Stomach (tissue), 4 donors: ENCODE measurements around the gene HEBP2.

Experiments used
- CTCF ChIP-seq, 7 experiments: fragments of 450-650 bp in 4 of 7; fragments of 200-600 bp in 3 of 7; sonication (generic) in 3 of 7; IDR thresholded peaks; one replicate each; pipeline ENCODE4 v1.5.1; 2016 to 2019; ENCODE audit warnings: antibody characterized with exemption in 7 of 7, control low read depth in 2 of 7, mild to moderate bottlenecking in 1 of 7
- EP300 ChIP-seq: sonication (generic); formaldehyde crosslinking; IDR thresholded peaks from one replicate; pipeline ENCODE4 v1.6.1; 2017; ENCODE audit warnings: antibody characterized with exemption
- POLR2A ChIP-seq, 4 donors: fragments of 450-650 bp; IDR thresholded peaks; one replicate each; pipeline ENCODE4 v1.6.1; 2016; ENCODE audit warnings: antibody characterized with exemption in 4 of 4, control low read depth in 2 of 4, mild to moderate bottlenecking in 1 of 4, moderate library complexity in 1 of 4
- POLR2AphosphoS5 ChIP-seq, 3 donors: sonication (generic); formaldehyde crosslinking; IDR thresholded peaks; one replicate each; pipeline ENCODE4 v1.6.1; 2016; ENCODE audit warnings: antibody characterized with exemption in 3 of 3

- TF ChIP-seq CTCF (IDR thresholded peaks at IDR 0.05) (peak in 5 of 7 experiments; percentile 32 to 60 (median 53)), POLR2AphosphoS5 (IDR thresholded peaks at IDR 0.05) (no peak), POLR2A (IDR thresholded peaks at IDR 0.05) (no peak), EP300 (no peak)
Observed at GRCh38 chr6:138428944-138429598, 25.0 kb downstream of the HEBP2 start.
